Caki2 (cell line): ENCODE data around the gene CFAP410. TPM values are rescaled to one million over a fixed set of nuclear protein-coding genes. Genes with fewer than 3 reads are reported as not detected.

Experiments
- DNase-seq: peaks from one replicate; pipeline ENCODE4 v3.0.0-alpha.2; 2015; ENCODE audit warnings: low read depth
- in situ Hi-C: cut with HindIII; loops from 2 replicates; pipeline ENCODE4 v1.10.0; 2016; ENCODE audit warnings: low sequenced_read_pairs, low pct_unique_long_range_greater_than_20kb, mixed read lengths
- total RNA-seq: library from RNA; depleted of rRNA; stranded (reverse); fragments of >200 nt; shearing (Covaris generic); gene quantifications from 2 replicates; pipeline ENCODE4 v1.2.3, GENCODE V29; 2014; ENCODE audit warnings: low replicate concordance

Gene CFAP410
- total RNA-seq, 1 experiment from 2014 or later: 25.6 TPM

- DNase-seq: no peak
- in situ Hi-C loops: no loop called here
Measured at GRCh38 chr21:44295646-44296045, 43.5 kb downstream of the CFAP410 start.

- DNase-seq: no peak
Measured at GRCh38 chr21:44295163-44295573, 44.0 kb downstream of the CFAP410 start.

GRCh38 chr21:44294391-44295162, 44.6 kb downstream of the CFAP410 start:
- in situ Hi-C loops: no loop called here
- no peak for DNase-seq

More at GRCh38 chr21:44295163-44295573, 44.0 kb downstream of the CFAP410 start:
- in situ Hi-C loops: no loop called here

- in situ Hi-C loops: no loop called here
Measured at GRCh38 chr21:44293551-44294231, 45.5 kb downstream of the CFAP410 start.

GRCh38 chr21:44292812-44293195, 46.4 kb downstream of the CFAP410 start:
- in situ Hi-C loops: no loop called here
- DNase-seq: no peak

More at GRCh38 chr21:44293551-44294231, 45.5 kb downstream of the CFAP410 start:
- no peak for DNase-seq

- in situ Hi-C loops: no loop called here
Measured at GRCh38 chr21:44291936-44292811, 47.0 kb downstream of the CFAP410 start.

GRCh38 chr21:44291078-44291935, 47.9 kb downstream of the CFAP410 start:
- DNase-seq: no peak
- in situ Hi-C loops: no loop called here

More at GRCh38 chr21:44291936-44292811, 47.0 kb downstream of the CFAP410 start:
- DNase-seq: no peak

GRCh38 chr21:44290327-44291077, 48.7 kb downstream of the CFAP410 start:
- DNase-seq: no peak
- in situ Hi-C loops: no loop called here

GRCh38 chr21:44289381-44290010, 49.7 kb downstream of the CFAP410 start:
- DNase-seq: no peak
- in situ Hi-C loops: no loop called here

- no peak for DNase-seq
- in situ Hi-C loops: no loop called here
Measured at GRCh38 chr21:44288251-44289110, 50.7 kb downstream of the CFAP410 start.

- in situ Hi-C loops: no loop called here
- no peak for DNase-seq
Measured at GRCh38 chr21:44286716-44287632, 52.2 kb downstream of the CFAP410 start.

GRCh38 chr21:44286086-44286715, 53.0 kb downstream of the CFAP410 start:
- no peak for DNase-seq

GRCh38 chr21:44285138-44285992, 53.8 kb downstream of the CFAP410 start, which contains the start of gene AIRE:
Gene AIRE (plus strand): TSS chr21:44285876. CDS start chr21:44286007, 131 bp downstream.
- no peak for DNase-seq

More at GRCh38 chr21:44286086-44286715, 53.0 kb downstream of the CFAP410 start:
- in situ Hi-C loops: no loop called here

GRCh38 chr21:44283948-44284347, 55.2 kb downstream of the CFAP410 start:
- in situ Hi-C loops: no loop called here
- DNase-seq: no peak

More at GRCh38 chr21:44285138-44285992, 53.8 kb downstream of the CFAP410 start, which contains the start of gene AIRE:
- in situ Hi-C loops: no loop called here
